HG02884 (cell line): ENCODE results near the gene PIK3CG.
"Not testable (repeated sequence)": the region's sequence is repeated elsewhere in the genome, so short reads cannot be mapped to it uniquely, and the experiment has no call there.

Experiments
- ATAC-seq: cut with Tn5 transposase; IDR thresholded peaks from one replicate; pipeline ENCODE4 v1.9.1; 2021; ENCODE audit warnings: mild to moderate bottlenecking, moderate library complexity; ENCODE audit not compliant: unreplicated experiment

Gene PIK3CG

DNA sequence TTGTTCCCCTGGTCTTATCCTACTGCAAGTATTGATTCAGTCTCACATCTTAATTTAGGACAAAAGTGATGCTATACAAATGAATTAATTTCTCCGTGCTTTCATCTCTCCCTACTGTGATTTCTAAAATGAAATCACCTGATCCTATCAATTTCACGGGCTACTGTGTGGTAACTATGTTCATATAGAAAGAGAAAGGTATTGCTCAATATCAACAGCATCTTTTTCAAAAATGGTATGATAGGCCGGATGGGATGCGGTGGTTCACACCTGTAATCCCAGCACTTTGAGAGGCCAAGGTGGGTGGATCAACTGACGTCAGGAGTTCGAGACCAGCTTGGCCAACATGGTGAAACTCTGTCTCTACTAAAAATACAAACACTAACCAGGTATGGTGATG is 71.2 kb downstream of the PIK3CG start:
- no peak for ATAC-seq

DNA sequence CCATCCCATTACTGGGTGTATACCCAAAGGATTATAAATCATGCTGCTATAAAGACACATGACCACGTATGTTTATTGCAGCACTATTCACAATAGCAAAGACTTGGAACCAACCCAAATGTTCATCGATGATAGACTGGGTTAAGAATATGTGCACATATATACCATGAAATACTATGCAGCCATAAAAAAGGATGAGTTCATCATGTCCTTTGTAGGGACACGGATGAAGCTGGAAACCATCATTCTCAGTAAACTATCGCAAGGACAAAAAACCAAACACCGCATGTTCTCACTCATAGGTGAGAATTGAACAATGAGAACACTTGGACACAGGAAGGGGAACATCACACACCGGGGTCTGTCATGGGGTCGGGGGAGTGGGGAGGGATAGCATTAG is 73.0 kb downstream of the PIK3CG start:
- not testable (repeated sequence) for ATAC-seq

DNA sequence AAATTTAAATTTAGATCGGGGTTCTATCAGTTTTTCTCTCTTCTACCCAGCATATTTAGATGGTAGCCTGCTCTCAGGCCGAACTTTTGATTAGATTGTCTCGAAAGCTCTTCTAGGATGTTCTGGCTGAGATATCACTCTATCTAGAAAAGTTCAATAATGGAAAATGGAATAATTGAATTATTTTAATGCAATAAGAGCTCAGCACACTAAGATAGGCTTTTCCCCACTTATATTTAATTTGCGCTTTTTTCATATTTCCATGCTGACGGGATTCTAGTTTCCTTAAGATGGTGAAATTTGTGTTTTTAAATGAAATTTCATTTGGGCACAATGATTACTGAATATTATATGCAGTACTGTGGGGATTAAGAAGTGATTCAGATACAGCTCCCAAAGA is 73.7 kb downstream of the PIK3CG start:
- no peak for ATAC-seq

DNA sequence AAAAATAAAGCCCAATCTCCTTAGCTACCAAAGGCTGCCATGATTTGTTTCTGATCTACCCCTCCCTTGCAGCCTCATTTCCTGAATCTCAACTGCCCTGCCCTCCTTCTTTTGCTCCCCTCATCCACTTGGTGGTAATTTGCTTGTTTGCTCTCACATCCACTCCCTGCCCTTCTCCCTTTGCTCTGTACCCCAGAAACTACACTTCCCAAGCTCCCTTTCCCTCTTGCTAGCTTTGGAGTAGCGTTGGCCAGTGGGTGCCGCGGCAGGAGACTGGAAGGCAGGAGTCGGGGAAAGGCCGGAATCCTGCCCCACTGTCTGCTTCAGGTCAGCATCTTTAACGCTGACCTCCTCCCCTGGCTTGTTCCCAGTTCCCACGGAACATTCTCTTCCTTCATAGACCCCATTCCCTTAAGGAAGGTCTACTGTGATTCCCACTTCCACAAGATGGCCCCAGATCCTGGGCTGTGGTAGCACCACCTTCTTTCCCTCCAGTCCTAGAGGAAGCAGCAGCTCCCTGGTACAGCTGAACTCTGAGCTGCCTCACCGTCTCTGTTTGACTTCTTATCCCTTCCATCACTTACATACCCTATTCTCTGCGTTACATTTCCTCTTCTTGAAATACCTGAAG is 79.1 kb downstream of the PIK3CG start:
- ATAC-seq, result no peak

DNA sequence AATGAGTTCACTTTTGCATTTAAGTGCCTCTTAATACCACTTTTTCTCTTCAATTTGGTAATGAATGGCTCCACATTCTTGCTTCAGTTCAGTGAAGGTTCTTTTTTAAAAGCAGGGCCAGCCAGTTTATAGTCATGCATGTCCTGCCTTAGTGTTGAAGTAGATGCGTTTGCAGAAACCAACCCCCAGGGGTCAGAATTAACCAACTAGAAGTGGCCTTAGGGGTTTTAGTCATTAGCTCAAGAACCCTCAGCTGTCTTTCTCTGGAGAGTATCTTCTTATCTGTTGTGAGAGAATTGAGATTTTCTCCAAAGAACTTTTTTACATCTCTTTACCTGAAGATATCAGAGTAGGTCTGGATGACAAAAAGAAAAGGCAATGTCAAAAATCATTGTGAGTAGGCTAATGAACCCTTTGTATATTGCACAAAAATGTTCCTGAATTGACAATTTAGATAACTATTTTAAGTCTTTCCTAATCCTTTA is 82.2 kb downstream of the PIK3CG start:
- no peak for ATAC-seq

DNA sequence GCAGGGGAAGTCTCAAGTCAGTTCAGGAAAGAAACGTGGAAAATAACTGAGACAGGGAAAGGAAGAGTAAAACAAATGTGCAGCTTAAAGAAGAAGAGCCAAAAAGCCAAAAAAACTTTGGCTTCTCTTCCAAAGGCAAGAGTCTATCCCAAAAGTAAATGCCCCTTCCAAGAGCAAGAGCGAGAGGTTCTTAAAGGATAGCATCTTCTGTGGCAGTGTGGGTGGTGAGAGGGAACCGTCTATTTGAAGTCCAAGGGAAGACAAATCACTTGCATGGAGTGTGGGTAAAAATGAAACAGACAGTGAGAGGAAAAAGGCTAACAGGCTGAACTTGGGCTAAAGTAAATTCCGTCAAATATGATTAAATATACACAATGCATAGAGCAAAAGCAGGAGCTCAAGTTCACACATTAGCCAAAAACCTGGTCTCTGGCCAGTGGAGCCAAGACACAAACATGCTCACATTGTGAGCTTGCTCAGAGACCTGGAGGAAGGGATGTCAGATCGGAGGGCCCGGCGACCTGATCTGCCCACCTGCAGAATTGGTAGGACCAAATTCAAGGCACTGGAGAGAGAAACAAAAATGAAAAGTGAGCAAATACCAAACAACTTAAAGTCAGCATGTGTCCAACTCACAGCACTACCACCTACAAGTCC is 87.0 kb downstream of the PIK3CG start:
- no peak for ATAC-seq

DNA sequence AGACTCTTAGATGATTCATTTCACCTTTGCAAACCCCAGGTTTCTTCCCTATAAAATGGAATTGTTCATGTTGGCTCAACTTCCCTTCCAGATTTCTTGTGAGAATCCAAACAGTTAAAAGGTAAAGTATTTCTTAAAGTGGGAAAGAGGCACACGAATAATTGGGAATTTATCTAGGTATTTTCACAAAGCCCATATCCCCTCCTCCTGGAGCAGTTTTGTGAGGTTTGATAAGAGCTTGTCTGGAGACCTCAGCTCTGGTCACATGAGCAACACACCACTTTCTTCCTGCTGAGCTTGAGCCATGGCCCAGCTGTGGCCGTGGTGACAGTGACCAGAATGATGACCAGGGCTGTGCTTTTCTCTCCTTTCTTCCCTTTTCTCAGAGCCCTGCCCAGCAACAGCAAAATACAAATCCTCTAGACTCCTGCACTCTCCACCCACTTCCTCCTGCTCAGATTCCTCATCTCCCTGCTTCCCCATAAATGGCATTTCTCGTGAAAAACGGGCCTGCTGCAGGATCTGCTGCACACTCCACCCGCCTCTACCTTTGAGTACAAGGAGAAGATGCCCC is 87.7 kb downstream of the PIK3CG start:
- no peak for ATAC-seq

DNA sequence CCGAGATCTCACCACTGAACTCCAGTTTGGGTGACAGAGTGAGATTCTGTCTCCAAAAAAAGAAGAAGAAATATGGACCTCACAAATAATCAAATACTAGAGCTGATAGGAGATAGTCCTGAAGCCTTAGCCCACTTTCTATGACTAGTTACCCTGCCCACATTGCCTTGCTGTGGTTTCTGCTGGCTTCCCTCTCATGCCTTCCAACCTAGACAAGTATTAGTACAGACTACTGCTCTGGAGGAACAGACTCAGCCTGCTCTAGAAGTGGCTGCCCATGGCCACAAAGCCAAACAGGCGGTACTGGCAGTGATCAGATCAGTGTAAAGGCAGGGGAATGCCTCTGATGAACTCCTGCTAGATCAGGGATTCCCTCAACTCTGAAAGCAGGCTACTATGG is 89.8 kb downstream of the PIK3CG start:
- ATAC-seq, result no peak

DNA sequence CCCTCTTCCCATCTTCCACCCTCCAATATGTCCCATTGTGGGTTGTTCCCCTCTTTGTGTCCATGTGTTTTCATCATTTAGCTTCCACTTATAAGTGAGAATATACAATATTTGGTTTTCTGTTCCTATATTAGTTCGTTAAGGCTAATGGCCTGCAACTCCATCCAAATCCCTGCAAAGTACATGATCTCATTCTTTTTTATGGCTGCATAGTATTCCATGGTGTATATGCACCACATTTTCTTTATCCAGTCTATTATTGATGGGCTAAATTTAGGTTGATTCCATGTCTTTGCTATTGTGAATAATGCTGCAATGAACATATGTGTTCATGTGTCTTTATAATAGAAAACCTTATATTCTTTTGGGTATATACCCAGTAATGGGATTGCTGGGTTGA is 90.8 kb downstream of the PIK3CG start:
- not testable (repeated sequence) for ATAC-seq
